ENCODE measurements around the gene SMAD5. TPM values are rescaled to one million over a fixed set of nuclear protein-coding genes. Genes with fewer than 3 reads are reported as not detected.

The SMAD5 gene
- total RNA-seq, 1 experiment from 2014 or later, result 64.3 TPM

DNA sequence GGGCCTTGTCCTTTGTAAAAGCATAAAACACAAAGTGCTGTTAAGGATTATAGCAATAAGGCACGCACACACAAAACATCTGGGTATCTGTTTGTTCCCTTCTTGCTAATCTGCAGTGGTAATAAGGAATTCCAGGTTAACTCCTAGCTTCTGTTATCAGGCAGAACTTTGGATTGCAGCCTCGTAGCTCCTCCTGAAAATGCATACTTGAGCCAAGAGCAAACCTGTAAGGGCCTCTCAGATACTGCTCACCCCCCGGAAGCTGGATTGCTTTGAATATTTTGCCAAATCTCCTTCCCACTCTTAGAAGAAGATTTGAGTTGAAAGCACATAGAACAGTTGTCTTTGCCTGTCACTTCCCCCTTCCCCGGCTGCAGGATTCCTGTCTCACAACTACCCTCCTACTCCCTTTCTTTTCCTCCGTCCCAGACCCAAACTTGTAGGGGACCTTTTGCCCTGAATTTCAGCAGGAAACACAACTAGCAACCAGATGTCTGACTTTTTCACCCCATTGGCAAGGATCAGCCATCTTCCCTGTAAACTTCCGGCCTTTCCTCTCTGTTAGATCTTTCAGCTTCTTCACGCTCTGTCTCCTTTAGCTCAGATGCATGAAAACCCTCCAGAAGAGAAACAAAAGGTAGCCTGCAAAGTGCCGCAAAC, 28.2 kb upstream of the SMAD5 start:
- BruUV-seq (replicated peaks), result no TSS peak
- no peaks in the 10 kb centered on the region for H3K9me2 ChIP-seq (ENCODE audit: insufficient read depth)
- no peak overlapping the region for H2AFZ ChIP-seq (ENCODE audit: low read depth, low read length, poor library complexity, severe bottlenecking)
- DNase-seq (ENCODE audit: low read depth, low spot score) (no peak), ATAC-seq (no peak)
- H3K79me2 ChIP-seq (ENCODE audit: insufficient read depth, low read length), result no peaks in the 10 kb centered on the region
- H3K36me3 ChIP-seq (ENCODE audit: control insufficient read depth in 1 of 2, insufficient read depth in 2 of 2, low read length in 2 of 2), result no peaks in the 10 kb centered on the region
- RAD21 ChIA-PET (ENCODE audit: low non-redundant PET in 1 of 2, low total read pairs in 2 of 2, uncharacterized antibody in 2 of 2, unreplicated experiment in 2 of 2), result no interaction called here
- no peak overlapping the region for H3K4me3 ChIP-seq (replicated peaks in 1 of 2; ENCODE audit: low read depth in 1 of 2, low read length in 2 of 2)
- H3K27ac ChIP-seq (ENCODE audit: low read depth, low read length), result no peak overlapping the region
- TF ChIP-seq SP1 (IDR thresholded peaks at IDR 0.05; ENCODE audit: low read depth), result no peak
- no peak for TF ChIP-seq SIN3A (IDR thresholded peaks at IDR 0.05; ENCODE audit: low read depth)
- no peak for TF ChIP-seq YY1 (IDR thresholded peaks at IDR 0.05; ENCODE audit: extremely low read depth, insufficient replicate concordance, low read depth, low read length)
- TF ChIP-seq FOSL1 (IDR thresholded peaks at IDR 0.05; ENCODE audit: low read depth), result no peak
- TF ChIP-seq CBX3 (IDR thresholded peaks at IDR 0.05; ENCODE audit: low read depth), result no peak
- TF ChIP-seq RAD21 (IDR thresholded peaks at IDR 0.05; ENCODE audit: low read depth), result no peak
- TF ChIP-seq, protein P1, sequence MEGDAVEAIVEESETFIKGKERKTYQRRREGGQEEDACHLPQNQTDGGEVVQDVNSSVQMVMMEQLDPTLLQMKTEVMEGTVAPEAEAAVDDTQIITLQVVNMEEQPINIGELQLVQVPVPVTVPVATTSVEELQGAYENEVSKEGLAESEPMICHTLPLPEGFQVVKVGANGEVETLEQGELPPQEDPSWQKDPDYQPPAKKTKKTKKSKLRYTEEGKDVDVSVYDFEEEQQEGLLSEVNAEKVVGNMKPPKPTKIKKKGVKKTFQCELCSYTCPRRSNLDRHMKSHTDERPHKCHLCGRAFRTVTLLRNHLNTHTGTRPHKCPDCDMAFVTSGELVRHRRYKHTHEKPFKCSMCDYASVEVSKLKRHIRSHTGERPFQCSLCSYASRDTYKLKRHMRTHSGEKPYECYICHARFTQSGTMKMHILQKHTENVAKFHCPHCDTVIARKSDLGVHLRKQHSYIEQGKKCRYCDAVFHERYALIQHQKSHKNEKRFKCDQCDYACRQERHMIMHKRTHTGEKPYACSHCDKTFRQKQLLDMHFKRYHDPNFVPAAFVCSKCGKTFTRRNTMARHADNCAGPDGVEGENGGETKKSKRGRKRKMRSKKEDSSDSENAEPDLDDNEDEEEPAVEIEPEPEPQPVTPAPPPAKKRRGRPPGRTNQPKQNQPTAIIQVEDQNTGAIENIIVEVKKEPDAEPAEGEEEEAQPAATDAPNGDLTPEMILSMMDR (IDR thresholded peaks at IDR 0.05 in 2 of 3, conservative IDR thresholded peaks at IDR 0.05 in 1 of 3; ENCODE audit: borderline replicate concordance in 1 of 3, insufficient read depth in 1 of 3, low read depth in 2 of 3, low read length in 2 of 3), result no peak
- TF ChIP-seq EGR1 (IDR thresholded peaks at IDR 0.05; ENCODE audit: low read depth), result no peak
- TF ChIP-seq ZFX (IDR thresholded peaks at IDR 0.05), result no peak
- TF ChIP-seq ELF1 (IDR thresholded peaks at IDR 0.05; ENCODE audit: borderline replicate concordance, low read depth), result no peak
- TF ChIP-seq EZH2 (IDR thresholded peaks at IDR 0.05), result no peak
- TF ChIP-seq EZH2phosphoT487 (IDR thresholded peaks at IDR 0.05; ENCODE audit: borderline replicate concordance), result no peak
- no peak for TF ChIP-seq POLR2AphosphoS5 (IDR thresholded peaks at IDR 0.05; ENCODE audit: low read depth, low read length)
- TF ChIP-seq, protein P2, sequence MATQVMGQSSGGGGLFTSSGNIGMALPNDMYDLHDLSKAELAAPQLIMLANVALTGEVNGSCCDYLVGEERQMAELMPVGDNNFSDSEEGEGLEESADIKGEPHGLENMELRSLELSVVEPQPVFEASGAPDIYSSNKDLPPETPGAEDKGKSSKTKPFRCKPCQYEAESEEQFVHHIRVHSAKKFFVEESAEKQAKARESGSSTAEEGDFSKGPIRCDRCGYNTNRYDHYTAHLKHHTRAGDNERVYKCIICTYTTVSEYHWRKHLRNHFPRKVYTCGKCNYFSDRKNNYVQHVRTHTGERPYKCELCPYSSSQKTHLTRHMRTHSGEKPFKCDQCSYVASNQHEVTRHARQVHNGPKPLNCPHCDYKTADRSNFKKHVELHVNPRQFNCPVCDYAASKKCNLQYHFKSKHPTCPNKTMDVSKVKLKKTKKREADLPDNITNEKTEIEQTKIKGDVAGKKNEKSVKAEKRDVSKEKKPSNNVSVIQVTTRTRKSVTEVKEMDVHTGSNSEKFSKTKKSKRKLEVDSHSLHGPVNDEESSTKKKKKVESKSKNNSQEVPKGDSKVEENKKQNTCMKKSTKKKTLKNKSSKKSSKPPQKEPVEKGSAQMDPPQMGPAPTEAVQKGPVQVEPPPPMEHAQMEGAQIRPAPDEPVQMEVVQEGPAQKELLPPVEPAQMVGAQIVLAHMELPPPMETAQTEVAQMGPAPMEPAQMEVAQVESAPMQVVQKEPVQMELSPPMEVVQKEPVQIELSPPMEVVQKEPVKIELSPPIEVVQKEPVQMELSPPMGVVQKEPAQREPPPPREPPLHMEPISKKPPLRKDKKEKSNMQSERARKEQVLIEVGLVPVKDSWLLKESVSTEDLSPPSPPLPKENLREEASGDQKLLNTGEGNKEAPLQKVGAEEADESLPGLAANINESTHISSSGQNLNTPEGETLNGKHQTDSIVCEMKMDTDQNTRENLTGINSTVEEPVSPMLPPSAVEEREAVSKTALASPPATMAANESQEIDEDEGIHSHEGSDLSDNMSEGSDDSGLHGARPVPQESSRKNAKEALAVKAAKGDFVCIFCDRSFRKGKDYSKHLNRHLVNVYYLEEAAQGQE (IDR thresholded peaks at IDR 0.05; ENCODE audit: low read depth), result no peak
- no peak for TF ChIP-seq JUND (IDR thresholded peaks at IDR 0.05)
- TF ChIP-seq ZNF274 (IDR thresholded peaks at IDR 0.05; ENCODE audit: low read depth, low read length), result no peak
- CTCF ChIA-PET, result no interaction called here
- intact Hi-C loops (cut with micrococcal nuclease), result no loop called here
- H3K9me3 ChIP-seq (ENCODE audit: control insufficient read depth in 1 of 2, insufficient read depth in 1 of 2, low read depth in 1 of 2, low read length in 2 of 2), result no peaks in the 10 kb centered on the region
- POLR2A ChIA-PET, result no interaction called here
- H4K20me1 ChIP-seq (ENCODE audit: insufficient read depth), result no peaks in the 10 kb centered on the region
- no peaks in the 10 kb centered on the region for H3K4me1 ChIP-seq (ENCODE audit: control insufficient read depth in 1 of 2, insufficient read depth in 2 of 2, low read length in 2 of 2)
- H3K4me2 ChIP-seq (ENCODE audit: low read length), result no peak overlapping the region
- no peak overlapping the region for H3K9ac ChIP-seq (ENCODE audit: low read length)
- 0 out of 2 replicates have a peak, but pooled peaks cover 7% of the 10 kb centered on the region for H3K27me3 ChIP-seq (ENCODE audit: insufficient read depth, low read length)
